Central memory CD4-positive, alpha-beta T cell (primary cell): ENCODE data around the gene APBA1.
"Not testable (repeated sequence)": the region's sequence is repeated elsewhere in the genome, so short reads cannot be mapped to it uniquely, and the experiment has no call there.

ENCODE experiments used
- DNase-seq: peaks from one replicate; pipeline ENCODE4 v3.0.0; 2022

The APBA1 gene

GRCh38 chr9:69603656-69604055, 68.5 kb downstream of the APBA1 start:
- DNase-seq = no peak

DNA sequence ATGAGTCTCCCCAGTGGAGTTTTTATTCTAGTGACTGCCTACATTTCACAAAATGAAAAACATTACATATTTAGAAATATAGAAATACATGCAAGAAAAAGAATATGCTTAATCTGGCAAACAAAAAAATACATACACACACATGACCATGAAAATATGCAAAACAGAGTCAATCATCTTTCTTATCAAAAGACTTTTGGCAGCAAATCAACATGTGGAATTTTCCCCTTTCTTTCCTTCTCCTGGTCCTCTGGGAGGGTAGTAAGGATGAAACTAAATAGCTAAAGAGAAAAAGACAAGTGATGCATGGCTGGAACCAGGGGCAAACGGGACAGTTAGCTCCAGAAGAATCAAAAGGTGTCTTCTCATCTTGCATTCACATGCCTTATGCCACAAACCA, 69.4 kb downstream of the APBA1 start:
- DNase-seq = no peak

GRCh38 chr9:69601698-69602097, 70.5 kb downstream of the APBA1 start:
- no peak for DNase-seq

- no peak for DNase-seq
These were observed 71.7 kb downstream of the APBA1 start for GRCh38 chr9:69600314-69601047.

DNA sequence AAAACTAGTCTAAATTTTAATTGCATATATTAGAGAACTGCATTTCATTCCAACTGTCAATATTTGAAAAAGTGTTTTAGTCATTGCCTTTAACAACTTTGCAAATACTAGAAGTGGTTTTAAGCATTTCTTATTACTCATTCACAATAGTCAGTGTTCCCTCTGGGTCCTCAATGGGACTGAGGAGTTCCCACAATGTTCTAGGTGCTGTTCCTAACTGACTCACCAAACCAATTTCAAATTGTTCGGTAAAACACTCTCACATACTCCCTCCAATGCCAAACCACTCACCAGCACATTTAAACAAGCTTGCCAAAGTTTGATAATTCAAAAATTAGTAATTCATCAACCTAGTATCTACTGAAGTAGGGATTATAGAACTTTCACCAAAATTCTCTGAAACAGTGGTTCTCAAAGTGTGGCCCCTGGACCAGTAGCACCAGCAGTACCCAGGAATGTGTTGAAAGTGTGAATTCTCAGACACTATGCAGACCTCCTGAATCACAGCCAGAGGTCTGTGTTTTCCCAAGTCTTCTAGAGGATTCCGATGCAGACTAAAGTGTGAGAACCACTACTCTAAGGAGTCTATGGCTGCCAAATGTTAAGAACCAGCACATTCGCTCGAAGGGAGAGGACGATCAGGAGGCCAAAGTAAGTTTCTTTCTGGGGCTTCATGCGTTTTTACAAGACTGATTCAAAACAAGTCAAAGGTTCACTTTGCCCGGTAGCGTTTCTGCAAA, 72.8 kb downstream of the APBA1 start:
- DNase-seq = no peak

DNA sequence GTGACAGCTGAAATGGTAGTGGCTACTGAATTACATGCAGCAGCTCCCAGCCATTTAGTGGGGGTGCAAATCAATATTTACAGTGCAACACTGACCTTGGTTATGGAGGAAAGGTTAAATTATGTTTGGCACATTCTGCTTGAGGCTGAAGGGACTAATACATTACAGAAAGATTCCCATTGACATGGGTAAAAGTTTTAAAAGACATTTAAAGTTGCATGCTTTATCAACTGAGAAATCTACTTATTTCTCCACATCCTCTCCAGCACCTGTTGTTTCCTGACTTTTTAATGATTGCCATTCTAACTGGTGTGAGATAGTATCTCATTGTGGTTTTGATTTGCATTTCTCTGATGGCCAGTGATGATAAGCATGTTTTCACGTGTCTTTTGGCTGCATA, 75.3 kb downstream of the APBA1 start:
- not testable (repeated sequence) for DNase-seq

GRCh38 chr9:69594180-69594579, 78.0 kb downstream of the APBA1 start:
- DNase-seq = no peak

DNA sequence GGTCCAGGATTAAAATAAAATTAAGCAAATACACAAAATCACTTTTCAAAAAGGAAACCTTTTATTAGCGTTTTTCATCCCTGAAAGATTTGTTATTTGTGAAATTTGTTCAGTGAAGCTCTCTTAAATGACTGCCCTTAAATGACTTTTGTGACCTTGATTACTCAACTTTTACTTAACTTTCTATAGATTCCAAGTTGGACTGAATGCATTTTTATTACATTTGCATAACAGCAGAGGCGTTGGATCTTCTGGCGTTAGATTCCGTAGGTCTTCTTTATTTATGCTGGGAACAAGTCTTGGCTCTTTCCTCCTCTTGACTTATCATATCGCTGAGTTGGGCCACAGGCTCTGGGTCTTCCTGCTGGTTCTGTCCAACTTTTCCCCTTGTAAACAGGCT, 78.4 kb downstream of the APBA1 start:
- DNase-seq = no peak

DNA sequence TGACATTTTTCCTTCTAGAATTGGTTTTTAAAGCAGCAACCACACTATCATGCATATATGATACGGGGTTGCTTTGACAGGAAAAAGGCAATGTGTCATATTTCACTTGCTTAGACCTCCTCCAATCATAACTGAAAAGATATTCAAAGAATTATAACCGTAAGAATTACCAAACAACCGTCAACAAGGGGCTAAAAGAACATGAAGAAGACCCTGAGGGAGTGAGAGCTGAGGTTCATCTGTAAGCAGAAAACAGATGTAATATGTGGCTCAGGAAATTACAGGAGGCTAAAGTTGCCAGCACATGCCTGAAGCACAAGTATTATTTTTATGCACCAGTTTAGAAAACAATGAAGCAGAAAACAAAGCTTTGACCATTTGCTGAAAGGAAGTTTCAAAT, 78.9 kb downstream of the APBA1 start:
- DNase-seq = no peak

DNA sequence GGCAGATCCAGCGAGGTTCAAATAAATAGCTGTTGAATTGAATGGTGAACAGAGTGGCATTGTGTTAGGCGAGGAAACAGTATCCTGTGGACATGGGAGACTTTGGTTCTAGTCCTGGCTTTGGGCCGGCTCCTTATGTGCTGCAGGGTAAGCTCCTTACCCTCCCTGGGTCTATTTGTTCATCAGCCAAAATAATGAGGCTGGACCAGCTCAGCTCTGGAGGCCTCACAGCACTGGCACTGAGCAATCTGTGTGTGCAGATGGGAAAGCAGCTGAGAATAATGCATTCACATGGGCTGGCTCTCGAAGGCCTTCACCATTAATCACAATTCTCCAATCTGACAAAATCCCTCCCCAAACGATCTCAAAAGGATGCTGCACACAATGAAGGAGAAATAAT, 81.9 kb downstream of the APBA1 start:
- DNase-seq = no peak

DNA sequence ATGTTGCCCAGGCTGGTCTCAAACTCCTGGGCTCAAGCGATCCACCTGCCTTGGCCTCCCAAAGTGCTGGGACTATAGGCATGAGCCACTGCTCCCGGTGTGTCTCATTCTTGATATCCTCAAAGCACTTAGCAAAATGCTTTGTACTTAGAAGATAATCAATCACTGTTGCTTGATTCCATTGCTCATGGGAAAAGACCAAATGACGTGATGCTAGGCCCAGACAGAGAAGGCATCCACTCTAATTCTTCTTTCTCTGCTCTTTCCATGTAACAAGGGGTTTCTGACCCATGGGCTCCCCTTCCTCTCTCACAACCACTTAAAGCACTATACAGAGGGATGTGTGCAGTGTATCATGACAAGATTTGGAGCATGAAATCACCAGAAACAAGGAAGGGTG, 83.0 kb downstream of the APBA1 start:
- DNase-seq = no peak

GRCh38 chr9:69585571-69585970, 86.6 kb downstream of the APBA1 start:
- no peak for DNase-seq

GRCh38 chr9:69584759-69585158, 87.4 kb downstream of the APBA1 start:
- no peak for DNase-seq

GRCh38 chr9:69583645-69584234, 88.4 kb downstream of the APBA1 start:
- no peak for DNase-seq

DNA sequence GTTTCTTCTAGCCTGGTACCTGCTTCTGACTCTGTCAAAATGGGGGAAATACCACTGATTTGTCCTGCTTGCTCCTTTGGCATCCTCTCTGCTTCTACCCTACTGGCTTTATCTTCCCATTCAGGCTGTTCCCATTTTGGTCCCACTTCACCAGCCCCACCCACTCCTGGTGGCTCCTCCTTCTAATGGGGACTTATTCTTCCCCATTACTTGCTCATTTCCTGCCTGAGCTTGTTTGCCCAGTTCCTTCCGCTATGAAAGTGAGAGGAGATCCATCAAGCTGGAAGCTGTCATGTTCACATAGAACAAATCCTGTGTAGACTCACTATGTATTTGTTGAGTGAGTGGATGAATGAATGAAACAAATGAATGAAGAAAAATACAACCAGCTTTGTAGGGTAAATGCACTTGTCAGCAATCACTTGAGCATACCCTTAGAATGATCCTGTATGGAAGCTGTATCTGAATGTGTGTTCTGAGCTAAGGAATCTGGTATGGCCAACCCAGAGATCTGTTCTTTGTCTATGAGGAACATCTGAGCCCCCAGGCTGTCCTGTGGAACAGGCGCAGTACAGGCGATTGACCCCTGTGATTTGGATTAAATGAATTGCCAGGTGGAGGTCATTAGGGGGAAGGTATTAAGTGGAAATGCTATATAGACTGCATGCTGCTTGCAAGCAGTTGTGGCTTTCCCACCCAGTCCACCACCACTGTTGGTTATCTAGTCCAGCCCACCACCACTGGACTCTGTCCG, 89.5 kb downstream of the APBA1 start:
- DNase-seq = no peak

- no peak for DNase-seq
These were observed 90.2 kb downstream of the APBA1 start for GRCh38 chr9:69582018-69582417.

DNA sequence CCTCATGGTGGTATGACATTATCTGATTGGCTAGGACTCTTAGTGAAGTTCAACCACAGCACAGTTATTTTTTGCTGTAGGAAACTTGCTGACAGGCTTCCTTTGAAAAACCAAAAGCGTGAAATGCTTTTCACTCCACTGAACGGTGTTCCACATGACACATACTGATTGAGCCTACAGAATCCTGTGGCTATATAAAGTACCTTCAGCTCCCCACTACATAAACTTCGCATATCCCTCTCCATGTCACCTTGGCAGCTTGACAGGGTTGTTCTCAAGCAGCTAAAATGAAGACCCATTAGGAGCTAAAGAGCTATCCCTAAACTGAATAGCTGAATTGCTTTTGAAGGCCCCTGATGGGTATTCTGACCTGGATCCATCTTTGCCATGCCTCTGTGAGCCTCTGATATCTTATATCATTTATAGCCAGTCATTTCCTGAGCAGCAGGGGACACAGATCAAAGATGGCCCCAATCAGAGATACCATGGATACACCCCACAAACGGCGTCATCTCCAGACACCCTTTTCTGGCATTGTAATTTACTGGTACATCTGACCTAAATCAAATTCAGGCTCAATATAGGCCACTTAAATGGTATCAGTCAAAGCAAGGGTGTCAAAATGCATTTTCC, 91.5 kb downstream of the APBA1 start:
- DNase-seq = no peak

DNA sequence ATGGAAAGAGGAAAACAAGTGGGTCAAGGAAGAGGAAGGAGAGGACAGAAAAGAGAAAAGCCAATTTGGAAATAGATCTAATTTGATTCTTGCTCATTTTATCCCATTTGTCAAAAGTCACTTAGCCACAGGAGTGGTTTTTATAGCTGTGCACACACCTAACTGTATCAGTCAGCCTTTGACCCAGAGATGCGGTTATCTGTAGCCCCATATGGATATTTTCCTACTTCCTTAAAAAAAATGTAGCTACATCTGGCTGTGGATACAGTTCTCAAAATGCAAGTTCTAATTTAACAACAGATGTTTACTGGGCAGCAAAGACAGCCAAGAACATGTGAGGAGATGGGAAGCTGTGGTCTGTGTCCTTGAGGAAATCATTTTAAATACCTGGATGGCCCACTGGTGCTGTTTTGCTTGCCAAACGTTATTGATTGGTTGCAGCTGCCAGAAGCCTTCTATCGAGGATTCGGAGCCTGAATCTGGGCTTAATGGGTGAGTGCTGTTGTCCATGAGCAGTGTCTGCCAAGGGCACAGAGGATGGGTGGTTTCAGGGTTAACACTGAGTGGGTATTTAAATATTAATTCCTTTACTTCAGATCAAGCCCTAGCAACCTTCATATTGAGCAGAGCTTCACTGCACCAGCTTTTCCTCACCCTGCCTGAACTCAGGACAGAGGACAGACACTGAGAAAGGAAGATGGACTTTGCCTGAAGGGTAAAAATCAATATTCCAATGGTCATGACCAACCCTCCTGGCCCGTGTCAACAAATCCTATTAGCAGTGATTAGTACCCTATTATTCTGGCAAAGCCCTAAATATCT, 92.2 kb downstream of the APBA1 start:
- DNase-seq = no peak

- no peak for DNase-seq
These were observed 93.0 kb downstream of the APBA1 start for GRCh38 chr9:69579032-69579758.

- no peak for DNase-seq
These were observed 94.1 kb downstream of the APBA1 start for GRCh38 chr9:69578026-69578425.

GRCh38 chr9:69577123-69577522, 95.0 kb downstream of the APBA1 start:
- no peak for DNase-seq
